ENCODE data around the gene TOPORS.

GRCh38 chr9:32596936-32597335, 44.5 kb upstream of the TOPORS start:
- TF ChIP-seq EP300 (IDR thresholded peaks at IDR 0.05; ENCODE audit: borderline replicate concordance) (no peak), CEBPB (IDR thresholded peaks at IDR 0.05) (no peak), FOXM1 (IDR thresholded peaks at IDR 0.05; ENCODE audit: borderline replicate concordance, low read depth) (no peak), MAX (IDR thresholded peaks at IDR 0.05) (no peak), REST (IDR thresholded peaks at IDR 0.05; ENCODE audit: low read depth) (no peak)

Measured in Ishikawa (cell line).